Muscle layer of duodenum (tissue), 2 donors: Measurements from ENCODE around the gene TSKU.
"Not testable (repeated sequence)": the region's sequence is repeated elsewhere in the genome, so short reads cannot be mapped to it uniquely, and the experiment has no call there.

Experiments used
- H3K27ac ChIP-seq: one replicate; pipeline ENCODE4 v1.7.0; 2013; ENCODE audit warnings: mild to moderate bottlenecking, low read length
- H3K27me3 ChIP-seq: one replicate; pipeline ENCODE4 v1.7.0; 2013; ENCODE audit warnings: low read depth, mild to moderate bottlenecking, control low read depth, low read length
- H3K36me3 ChIP-seq, 2 donors: one replicate each; pipeline ENCODE4 v1.7.0; 2013; ENCODE audit warnings: low read length in 2 of 2, control low read depth in 1 of 2, mild to moderate bottlenecking in 1 of 2; ENCODE audit not compliant: insufficient read depth in 2 of 2, control insufficient read depth in 1 of 2
- H3K4me1 ChIP-seq, 2 donors: one replicate each; pipeline ENCODE4 v1.7.0; 2013; ENCODE audit warnings: low read length in 2 of 2, mild to moderate bottlenecking in 2 of 2, control low read depth in 1 of 2, moderate library complexity in 1 of 2; ENCODE audit not compliant: insufficient read depth in 2 of 2, control insufficient read depth in 1 of 2
- H3K4me3 ChIP-seq, 2 donors: one replicate each; pipeline ENCODE4 v1.7.0; 2013; ENCODE audit warnings: low read length in 2 of 2, low read depth in 1 of 2, mild to moderate bottlenecking in 1 of 2
- H3K9me3 ChIP-seq, 2 donors: one replicate each; pipeline ENCODE4 v1.7.0; 2013; ENCODE audit warnings: low read length in 2 of 2, control low read depth in 1 of 2, mild to moderate bottlenecking in 1 of 2; ENCODE audit not compliant: control insufficient read depth in 1 of 2
- donor health status: healthy.

TSKU gene, protein sequence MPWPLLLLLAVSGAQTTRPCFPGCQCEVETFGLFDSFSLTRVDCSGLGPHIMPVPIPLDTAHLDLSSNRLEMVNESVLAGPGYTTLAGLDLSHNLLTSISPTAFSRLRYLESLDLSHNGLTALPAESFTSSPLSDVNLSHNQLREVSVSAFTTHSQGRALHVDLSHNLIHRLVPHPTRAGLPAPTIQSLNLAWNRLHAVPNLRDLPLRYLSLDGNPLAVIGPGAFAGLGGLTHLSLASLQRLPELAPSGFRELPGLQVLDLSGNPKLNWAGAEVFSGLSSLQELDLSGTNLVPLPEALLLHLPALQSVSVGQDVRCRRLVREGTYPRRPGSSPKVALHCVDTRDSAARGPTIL

DNA sequence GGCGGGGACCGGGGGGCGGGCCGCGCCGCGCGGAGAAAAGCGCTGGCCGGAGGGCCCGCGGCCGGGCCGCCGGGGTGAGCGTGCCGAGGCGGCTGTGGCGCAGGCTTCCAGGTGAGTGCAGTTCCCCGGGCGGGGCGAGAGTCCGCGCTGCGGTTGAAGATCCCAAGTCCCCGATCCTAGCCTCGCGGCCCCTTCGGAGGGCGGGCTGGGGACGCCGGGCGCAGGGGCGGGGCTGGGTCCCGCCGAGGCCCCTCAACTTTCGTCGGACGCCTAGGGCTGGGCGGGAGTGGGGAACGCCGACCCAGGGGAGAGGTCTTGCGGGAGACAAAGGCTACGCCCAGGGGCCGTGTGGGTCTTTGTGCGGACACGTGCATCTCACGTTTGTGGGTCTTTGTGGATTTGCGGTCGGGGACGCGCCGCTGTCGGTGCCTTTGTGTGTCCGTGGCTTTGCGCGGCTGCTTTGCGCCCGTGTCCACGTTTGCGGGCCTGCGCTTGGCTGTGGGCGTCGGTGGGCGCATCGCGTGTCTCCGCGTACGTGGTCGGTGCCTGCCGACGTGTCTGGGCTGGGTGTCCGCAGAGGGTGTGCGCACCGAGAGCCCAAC lies at the start of gene TSKU:
TSKU (plus strand) TSS at position 63 of the 602 bp plus-strand sequence. CDS start 12,261 bp downstream, outside the sequence.
- Histone ChIP-seq H3K9me3 (no peaks in the 10 kb centered on the region), H3K4me3 (peak within 1 kb of the TSS; percentile 71 to 73), H3K4me1 (peaks cover 0 to 4% of the 10 kb centered on the region in 2 donors), H3K36me3 (no peaks in the 10 kb centered on the region), H3K27me3 (no peaks in the 10 kb centered on the region), H3K27ac (peak within 1 kb of the TSS; percentile 71)

DNA sequence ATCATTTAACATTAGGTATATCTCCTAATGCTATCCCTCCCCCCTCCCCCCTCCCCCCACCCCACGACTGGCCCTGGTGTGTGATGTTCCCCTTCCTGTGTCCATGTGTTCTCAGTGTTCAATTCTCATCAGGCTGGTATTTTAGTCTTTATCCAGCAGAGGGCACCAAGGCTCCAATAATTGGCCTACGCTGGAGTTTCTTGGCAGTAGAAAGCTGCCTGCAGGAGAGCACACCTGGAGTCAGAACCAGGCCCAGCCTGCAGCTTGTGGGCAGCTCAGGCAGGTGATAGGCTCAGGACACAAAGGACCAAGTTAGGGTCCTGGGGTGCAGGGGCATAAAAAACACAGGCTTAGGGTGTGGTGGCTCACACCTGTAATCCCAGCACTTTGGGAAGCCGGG lies 49.2 kb upstream of the TSKU start:
- not testable (repeated sequence) for H3K4me3 ChIP-seq, H3K27ac ChIP-seq, H3K4me1 ChIP-seq, H3K27me3 ChIP-seq, H3K36me3 ChIP-seq, H3K9me3 ChIP-seq

DNA sequence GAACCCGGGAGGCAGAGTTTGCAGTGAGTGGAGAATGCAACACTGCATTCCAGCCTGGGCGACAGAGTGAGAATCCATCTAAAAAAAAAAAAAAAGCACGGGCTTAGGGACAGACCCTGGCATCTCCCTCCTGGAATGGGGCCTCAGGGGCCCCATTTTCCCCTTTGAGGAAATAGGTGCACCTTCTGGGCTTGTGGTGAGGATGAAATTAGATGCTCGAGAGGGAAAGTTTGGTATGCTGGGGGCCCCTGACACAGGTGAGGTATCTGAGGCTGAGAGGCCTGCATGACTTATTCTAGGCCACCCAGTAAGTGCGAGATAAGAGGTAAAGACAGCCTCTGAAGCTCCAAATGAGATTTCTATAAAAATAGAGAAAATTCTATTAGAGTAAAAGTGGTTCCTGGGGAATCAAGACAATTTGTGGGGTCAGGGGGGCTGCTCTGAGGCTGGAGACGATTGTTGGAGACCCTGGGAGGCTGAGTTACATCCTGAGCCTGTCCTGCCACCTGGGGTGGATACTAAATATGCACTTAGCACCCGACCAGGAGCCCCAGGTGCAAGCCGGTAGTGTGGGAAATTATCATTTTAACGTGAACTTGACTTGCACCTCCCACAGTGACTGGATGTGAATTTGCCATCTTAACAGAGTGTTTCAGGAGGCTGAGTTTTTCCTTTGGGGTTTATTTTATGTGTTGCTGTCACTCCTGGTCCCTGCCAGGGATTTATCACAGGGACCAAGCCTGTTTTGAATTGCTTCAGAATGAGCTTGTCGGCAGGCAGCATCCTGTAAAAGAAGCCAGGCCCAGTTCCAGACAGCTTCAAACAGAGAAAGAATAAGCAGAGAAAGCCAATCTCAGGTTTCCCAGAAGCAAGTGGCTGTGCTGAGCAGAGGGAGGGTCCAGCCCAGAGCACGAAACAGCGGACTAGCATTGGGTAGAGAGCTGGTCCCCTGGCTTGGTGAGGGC lies 48.4 kb upstream of the TSKU start:
- H3K36me3 ChIP-seq = no peaks in the 10 kb centered on the region
- no peaks in the 10 kb centered on the region for H3K9me3 ChIP-seq
- H3K4me1 ChIP-seq = no peaks in the 10 kb centered on the region
- no peak overlapping the region for H3K27ac ChIP-seq
- H3K27me3 ChIP-seq = no peaks in the 10 kb centered on the region
- no peak overlapping the region for H3K4me3 ChIP-seq

DNA sequence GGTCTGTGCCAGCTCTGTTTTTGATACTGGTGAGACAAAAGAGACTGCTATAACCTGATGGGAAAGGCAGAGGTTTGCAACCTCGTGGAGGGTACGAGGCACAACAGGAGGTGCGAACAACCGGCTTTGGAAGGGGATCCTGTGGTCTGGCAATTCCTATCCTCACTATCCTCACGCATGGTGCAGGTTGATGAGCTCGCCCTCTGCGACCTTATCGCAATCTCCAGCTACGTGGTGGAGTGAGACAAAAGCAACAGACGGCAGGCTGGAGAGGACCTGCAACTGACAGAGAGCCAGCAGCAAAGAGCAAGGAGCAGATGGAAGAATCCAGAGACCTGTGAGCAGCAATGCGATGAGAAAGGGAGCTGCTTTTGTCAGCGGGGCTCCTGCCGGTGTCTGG lies 47.3 kb upstream of the TSKU start:
- H3K4me3 ChIP-seq = no peak overlapping the region
- H3K4me1 ChIP-seq = no peaks in the 10 kb centered on the region
- H3K36me3 ChIP-seq = no peaks in the 10 kb centered on the region

DNA sequence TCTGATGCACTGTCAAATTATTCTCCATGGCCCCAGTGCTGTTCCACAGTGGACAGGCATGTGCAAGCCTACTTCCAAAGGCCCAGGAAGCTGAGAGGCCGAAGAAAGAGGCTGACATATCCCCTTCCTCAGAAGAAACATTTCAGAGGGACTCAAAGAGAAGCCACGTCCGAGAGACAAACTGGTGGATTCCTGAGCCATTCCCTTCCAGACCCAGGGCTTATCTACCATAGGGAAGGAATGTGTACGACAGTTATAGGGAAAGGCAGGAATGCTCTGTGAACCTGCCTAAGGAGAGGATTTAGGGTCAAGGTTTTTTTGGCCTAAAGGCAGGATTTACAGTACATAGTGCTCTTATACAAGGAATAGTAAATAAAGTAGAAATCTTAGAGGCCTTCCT lies 46.9 kb upstream of the TSKU start:
- Histone ChIP-seq H3K4me1 (no peaks in the 10 kb centered on the region), H3K36me3 (no peaks in the 10 kb centered on the region)

More for the DNA sequence above, 47.3 kb upstream of the TSKU start:
- Histone ChIP-seq H3K9me3 (no peaks in the 10 kb centered on the region), H3K27me3 (no peaks in the 10 kb centered on the region), H3K27ac (no peak overlapping the region)

DNA sequence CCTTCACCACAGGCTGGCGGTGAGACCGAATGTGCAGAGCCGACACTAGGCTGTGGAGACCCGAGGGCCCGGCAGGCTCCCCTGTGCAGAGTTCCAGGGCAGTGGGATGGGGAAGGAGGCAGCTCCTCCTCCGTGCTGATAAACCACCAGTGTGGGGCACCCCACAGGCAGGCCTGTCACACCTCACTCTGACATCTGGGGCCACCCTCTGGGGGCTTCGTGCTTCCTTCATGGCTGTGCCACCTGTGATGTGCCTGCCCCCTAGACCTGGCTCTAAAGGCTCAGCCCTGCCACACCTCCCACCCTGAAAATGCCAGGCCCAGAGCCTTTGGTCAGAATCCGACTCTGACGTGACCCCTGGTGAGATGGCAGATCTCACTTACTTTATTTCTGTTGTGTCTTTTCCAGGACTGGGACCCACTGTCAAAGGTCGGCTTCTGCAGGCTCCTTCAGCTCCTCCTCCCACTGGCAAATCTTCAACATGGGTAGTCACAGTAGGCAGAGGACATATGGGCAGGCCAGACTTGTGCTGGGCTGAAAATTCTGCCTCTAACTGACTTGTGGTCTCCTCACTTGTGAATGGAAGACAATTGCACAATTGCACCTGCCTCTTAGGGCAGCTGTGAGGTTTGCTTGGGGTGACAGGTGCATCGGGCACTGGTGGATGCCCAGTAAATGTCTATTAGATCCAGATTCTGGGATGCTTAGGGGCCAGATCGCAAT lies 46.2 kb upstream of the TSKU start:
- Histone ChIP-seq H3K4me1 (no peaks in the 10 kb centered on the region), H3K27ac (no peak overlapping the region), H3K4me3 (no peak overlapping the region), H3K9me3 (no peaks in the 10 kb centered on the region), H3K36me3 (no peaks in the 10 kb centered on the region), H3K27me3 (no peaks in the 10 kb centered on the region)

More for the DNA sequence above, 46.9 kb upstream of the TSKU start:
- no peak overlapping the region for H3K4me3 ChIP-seq
- H3K27me3 ChIP-seq = no peaks in the 10 kb centered on the region
- H3K27ac ChIP-seq = no peak overlapping the region
- H3K9me3 ChIP-seq = no peaks in the 10 kb centered on the region

DNA sequence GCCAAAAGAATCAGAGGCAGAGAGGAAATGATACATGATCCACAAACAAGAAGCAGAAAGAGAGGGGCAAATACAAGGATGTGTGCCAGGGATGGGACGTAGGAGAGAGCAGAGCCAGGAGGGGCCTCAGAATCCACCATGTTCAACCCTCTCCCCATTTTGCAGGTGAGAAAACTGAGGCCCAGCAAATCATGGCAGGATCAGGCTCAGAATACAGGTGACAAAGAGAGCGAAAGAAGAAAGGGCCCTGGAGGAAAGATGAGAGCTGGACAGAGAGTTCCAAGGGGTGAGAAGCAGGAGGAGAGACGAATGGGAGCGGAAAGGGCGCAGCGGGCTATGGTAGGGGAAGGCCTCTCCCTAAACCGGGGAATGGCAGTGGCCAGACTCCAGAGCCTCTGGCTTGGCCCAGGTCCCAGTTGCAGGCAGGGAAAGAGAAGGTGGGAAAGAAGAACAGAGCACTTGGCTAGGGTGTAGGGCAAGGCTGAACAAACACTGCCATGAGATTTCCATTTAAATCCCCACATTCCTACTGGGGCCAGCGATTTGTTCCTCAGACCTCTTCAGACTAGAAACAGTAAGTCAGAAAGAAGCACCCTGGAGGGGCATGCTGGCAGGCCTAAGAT lies 44.4 kb upstream of the TSKU start:
- Histone ChIP-seq H3K36me3 (no peaks in the 10 kb centered on the region), H3K27me3 (no peaks in the 10 kb centered on the region), H3K27ac (no peak overlapping the region), H3K4me3 (no peak overlapping the region), H3K9me3 (no peaks in the 10 kb centered on the region), H3K4me1 (no peaks in the 10 kb centered on the region)

DNA sequence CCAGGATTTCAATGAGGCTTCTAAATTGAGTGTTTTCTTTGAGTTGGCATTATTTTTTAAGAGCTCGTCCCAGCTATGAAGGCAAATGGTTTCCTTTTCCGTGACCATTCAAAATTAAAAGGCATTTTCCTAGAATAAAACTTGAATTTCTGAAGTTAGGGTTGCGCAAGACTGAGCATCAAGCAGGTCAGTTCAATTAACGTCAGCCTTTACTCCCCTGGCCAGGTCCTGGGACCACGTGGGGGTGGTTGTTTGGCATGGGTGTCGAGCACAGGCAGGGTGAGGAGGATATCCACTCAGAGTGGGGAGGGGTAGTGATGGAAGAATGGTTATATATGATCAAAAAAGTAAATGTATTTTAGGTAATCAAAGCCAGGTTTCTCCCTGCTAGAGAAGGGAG lies 43.4 kb upstream of the TSKU start:
- Histone ChIP-seq H3K27ac (no peak overlapping the region), H3K27me3 (no peaks in the 10 kb centered on the region), H3K9me3 (no peaks in the 10 kb centered on the region), H3K36me3 (no peaks in the 10 kb centered on the region), H3K4me3 (no peak overlapping the region), H3K4me1 (peaks cover 0 to 1% of the 10 kb centered on the region in 2 donors)

DNA sequence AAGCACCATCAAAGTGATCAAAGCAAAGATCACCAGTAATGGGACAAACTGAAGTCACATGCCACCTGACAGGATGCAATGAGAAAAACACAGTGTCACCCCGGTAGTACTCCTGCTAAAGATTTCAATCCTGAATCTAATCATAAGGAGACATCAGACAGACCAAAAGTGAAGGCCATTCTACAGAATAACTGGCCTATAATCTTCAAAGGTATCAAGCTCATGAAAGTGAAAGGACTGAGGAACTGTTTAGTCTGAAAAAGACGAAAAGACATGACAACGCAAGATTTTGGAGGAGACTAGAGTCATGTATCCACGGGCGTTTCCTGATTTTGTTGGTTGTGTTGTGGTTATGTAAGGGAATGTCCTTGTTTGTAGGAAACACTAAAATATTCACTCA lies 42.4 kb upstream of the TSKU start:
- H3K4me1 ChIP-seq = peaks cover 0 to 3% of the 10 kb centered on the region in 2 donors
- no peak overlapping the region for H3K4me3 ChIP-seq
- no peaks in the 10 kb centered on the region for H3K27me3 ChIP-seq
- H3K36me3 ChIP-seq = no peaks in the 10 kb centered on the region
- H3K9me3 ChIP-seq = no peaks in the 10 kb centered on the region
- H3K27ac ChIP-seq = no peak overlapping the region

DNA sequence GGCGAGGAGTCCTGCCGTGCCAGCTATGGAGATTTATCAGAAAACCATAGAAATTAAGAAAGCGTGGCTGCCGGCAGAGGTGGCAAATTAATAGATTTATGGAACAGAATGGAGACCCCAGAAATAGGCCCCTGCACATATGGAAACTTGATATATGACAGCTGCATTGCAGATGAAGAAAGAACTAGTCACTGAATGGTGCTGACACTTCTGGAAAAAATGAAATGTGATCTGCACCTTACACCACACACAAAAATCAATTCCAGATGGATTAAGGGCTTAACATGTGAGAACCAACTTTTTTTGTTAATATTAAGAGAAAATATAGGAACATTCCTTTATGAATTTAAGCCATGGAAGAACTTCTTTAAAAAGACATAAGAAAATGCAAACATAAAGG lies 40.3 kb upstream of the TSKU start:
- H3K27ac ChIP-seq = no peak overlapping the region
- no peaks in the 10 kb centered on the region for H3K9me3 ChIP-seq

More for the DNA sequence above, 40.3 kb upstream of the TSKU start:
- no peaks in the 10 kb centered on the region for H3K27me3 ChIP-seq
- H3K4me3 ChIP-seq = no peak overlapping the region
- peaks cover 0 to 3% of the 10 kb centered on the region in 2 donors for H3K4me1 ChIP-seq
- no peaks in the 10 kb centered on the region for H3K36me3 ChIP-seq
